Glomerular endothelial cell (primary cell): ENCODE results near the gene SLC35B2. TPM values are rescaled to one million over a fixed set of nuclear protein-coding genes. Genes with fewer than 3 reads are reported as not detected.

Experiments
- DNase-seq: peaks from one replicate; pipeline ENCODE4 v3.0.0-alpha.2; 2011; ENCODE audit warnings: low read depth, low spot score; ENCODE audit errors: extremely low read depth
- total RNA-seq: library from RNA; depleted of rRNA; stranded (reverse); fragments of >200 nt; gene quantifications from 2 replicates; pipeline ENCODE4 v1.2.3, GENCODE V29; 2015

The SLC35B2 gene
- total RNA-seq, 1 donor from 2014 or later = 56.6 TPM

GRCh38 chr6:44269178-44269920 lies 12.0 kb upstream of the SLC35B2 start:
- DNase-seq = no peak

- no peak for DNase-seq
These were observed 10.8 kb upstream of the SLC35B2 start for GRCh38 chr6:44268095-44268628.

- DNase-seq = no peak
These were observed 9.9 kb upstream of the SLC35B2 start for GRCh38 chr6:44267252-44267651.

GRCh38 chr6:44266347-44266746 lies 9.0 kb upstream of the SLC35B2 start:
- no peak for DNase-seq

- no peak for DNase-seq
These were observed 8.4 kb upstream of the SLC35B2 start for GRCh38 chr6:44265722-44266233.

- no peak for DNase-seq
These were observed 7.8 kb upstream of the SLC35B2 start, which contains the start of gene NFKBIE for GRCh38 chr6:44265007-44265721. Gene NFKBIE (minus strand): TSS chr6:44265551. CDS start chr6:44265346, 205 bp downstream.

- no peak for DNase-seq
These were observed 7.1 kb upstream of the SLC35B2 start for GRCh38 chr6:44264154-44265006.

GRCh38 chr6:44263354-44264100 lies 6.2 kb upstream of the SLC35B2 start:
- no peak for DNase-seq

GRCh38 chr6:44262467-44263353 lies 5.4 kb upstream of the SLC35B2 start:
- DNase-seq = no peak

GRCh38 chr6:44261581-44261980 lies 4.3 kb upstream of the SLC35B2 start:
- DNase-seq = no peak

GRCh38 chr6:44260451-44261297 lies 3.3 kb upstream of the SLC35B2 start:
- no peak for DNase-seq

GRCh38 chr6:44260011-44260410 lies 2.7 kb upstream of the SLC35B2 start:
- DNase-seq = no peak

GRCh38 chr6:44258921-44259320 lies 1.6 kb upstream of the SLC35B2 start:
- DNase-seq = no peak

GRCh38 chr6:44258325-44258863 lies 1.1 kb upstream of the SLC35B2 start:
- no peak for DNase-seq

GRCh38 chr6:44257753-44258324 lies 511 bp upstream of the SLC35B2 start:
- no peak for DNase-seq

GRCh38 chr6:44256775-44257024 lies 628 bp downstream of the SLC35B2 start:
- DNase-seq = no peak

- no peak for DNase-seq
These were observed 1.2 kb downstream of the SLC35B2 start for GRCh38 chr6:44255871-44256774.
